B cell (primary cell): ENCODE data around the gene EMP2. TPM values are rescaled to one million over a fixed set of nuclear protein-coding genes. Genes with fewer than 3 reads are reported as not detected.

Experiments used
- ATAC-seq: fragments of 200-7000 bp; cut with Tn5 transposase; one replicate; pipeline ENCODE4 v1.10.0; 2021; ENCODE audit warnings: low read depth, mild to moderate bottlenecking, moderate number of reproducible peaks, moderate library complexity
- CTCF ChIA-PET: fragments of 350-600 bp; sonication (Branson Sonifier 250); formaldehyde crosslinking; loops from one replicate; lab custom pipeline; 2021; ENCODE audit warnings: antibody characterized with exemption, inconsistent platforms; lab: Charles Lee
- POLR2A ChIA-PET: fragments of 350-600 bp; sonication (Branson Sonifier 250); formaldehyde crosslinking; loops from one replicate; lab custom pipeline; 2021; ENCODE audit warnings: antibody characterized with exemption; lab: Charles Lee
- DNase-seq: peaks from one replicate; pipeline ENCODE4 v3.0.0; 2013
- H2AFZ ChIP-seq: 2 replicates; pipeline ENCODE4 v1.6.1; 2012; ENCODE audit warnings: mild to moderate bottlenecking, low read depth, low read length; ENCODE audit not compliant: insufficient read depth, poor library complexity, severe bottlenecking
- H3K27ac ChIP-seq, 2 donors: 1 replicate in 1 of 2; 2 replicates in 1 of 2; pipeline ENCODE4 v1.5.1; 2012 to 2013; ENCODE audit warnings: low read length in 2 of 2, mild to moderate bottlenecking in 2 of 2, moderate library complexity in 1 of 2
- H3K27me3 ChIP-seq, 4 experiments: fragments of 200-600 bp in 1 of 4; sonication (generic) in 1 of 4; replicated peaks in 1 of 4; 1 replicate in 2 of 4; 2 replicates in 2 of 4; pipeline versions ENCODE4 v1.6.1 to v1.7.0; 2013 to 2016; ENCODE audit warnings: low read length in 3 of 4, mild to moderate bottlenecking in 2 of 4, mixed read lengths in 1 of 4, moderate library complexity in 1 of 4; ENCODE audit not compliant: insufficient read depth in 4 of 4, control insufficient read depth in 3 of 4; ENCODE audit errors: control extremely low read depth in 1 of 4
- H3K36me3 ChIP-seq, 2 experiments: replicated peaks in 1 of 2; 1 replicate in 1 of 2; 2 replicates in 1 of 2; pipeline versions ENCODE4 v1.6.1 to v1.7.1; 2013; ENCODE audit warnings: low read length in 1 of 2; ENCODE audit not compliant: insufficient read depth in 2 of 2, control insufficient read depth in 1 of 2; ENCODE audit errors: control extremely low read depth in 1 of 2, extremely low read depth in 1 of 2
- H3K4me1 ChIP-seq, 2 donors: fragments of 200-600 bp in 1 of 2; sonication (generic) in 1 of 2; 1 replicate in 1 of 2; 2 replicates in 1 of 2; pipeline versions ENCODE4 v1.5.1 to v1.6.1; 2013 to 2017; ENCODE audit warnings: low read length in 2 of 2; ENCODE audit not compliant: control insufficient read depth in 2 of 2, insufficient read depth in 2 of 2
- H3K4me2 ChIP-seq: replicated peaks from 2 replicates; pipeline ENCODE3; 2012; ENCODE audit warnings: mild to moderate bottlenecking, low read depth, low read length; ENCODE audit not compliant: poor library complexity, severe bottlenecking
- H3K4me3 ChIP-seq, 5 experiments: fragments of 200-600 bp in 1 of 5; sonication (generic) in 1 of 5; 1 replicate in 3 of 5; 2 replicates in 2 of 5; pipeline versions ENCODE4 v1.5.1 to v1.7.0; 2011 to 2016; ENCODE audit warnings: low read length in 4 of 5, mild to moderate bottlenecking in 4 of 5, low read depth in 2 of 5, control low read depth in 1 of 5, moderate library complexity in 1 of 5; ENCODE audit not compliant: insufficient read depth in 1 of 5; ENCODE audit errors: control extremely low read depth in 1 of 5, extremely low read depth in 1 of 5
- H3K79me2 ChIP-seq: fragments of 200-600 bp; sonication (generic); one replicate; pipeline ENCODE4 v1.6.0; 2016; ENCODE audit warnings: low read length; ENCODE audit not compliant: control insufficient read depth, insufficient read depth
- H3K9ac ChIP-seq: fragments of 200-600 bp; sonication (generic); 2 replicates; pipeline ENCODE4 v1.6.1; 2017; ENCODE audit warnings: mild to moderate bottlenecking, low read length, moderate library complexity
- H3K9me3 ChIP-seq, 3 donors: one replicate each; pipeline versions ENCODE4 v1.6.1 to v1.7.1; 2013; ENCODE audit warnings: low read length in 2 of 3; ENCODE audit not compliant: control insufficient read depth in 2 of 3, insufficient read depth in 1 of 3; ENCODE audit errors: control extremely low read depth in 1 of 3
- H4K20me1 ChIP-seq: 2 replicates; pipeline ENCODE4 v1.6.0; 2012; ENCODE audit warnings: mild to moderate bottlenecking, low read length; ENCODE audit not compliant: insufficient read depth, control insufficient read depth, poor library complexity, severe bottlenecking
- H3K27ac Mint-ChIP-seq: one replicate; pipeline ENCODE4 v1.8.0; 2021; ENCODE audit warnings: mixed read lengths
- H3K27me3 Mint-ChIP-seq: one replicate; pipeline ENCODE4 v1.8.0; 2021; ENCODE audit warnings: mixed read lengths
- H3K4me1 Mint-ChIP-seq: one replicate; pipeline ENCODE4 v1.8.0; 2021; ENCODE audit warnings: mixed read lengths
- H3K4me3 Mint-ChIP-seq: one replicate; pipeline ENCODE4 v1.8.0; 2021; ENCODE audit warnings: mixed read lengths
- H3K9me3 Mint-ChIP-seq: one replicate; pipeline ENCODE4 v1.8.0; 2022; ENCODE audit warnings: mixed read lengths; ENCODE audit not compliant: insufficient read depth
- EZH2 ChIP-seq: IDR thresholded peaks from 2 replicates; pipeline ENCODE4 v1.6.1; 2012; ENCODE audit warnings: borderline replicate concordance, low read depth, mild to moderate bottlenecking, moderate library complexity, low read length; ENCODE audit not compliant: insufficient read depth, poor library complexity, severe bottlenecking
- WGBS: methylation state at CpG from one replicate; pipeline ENCODE4 v1.1.5; 2013; ENCODE audit warnings: missing lambda C conversion rate; ENCODE audit not compliant: insufficient coverage; 5-methylcytosine and 5-hydroxymethylcytosine counted together
- intact Hi-C: fragments of 100-400 bp; cut with micrococcal nuclease; formaldehyde crosslinking; loops from one replicate; pipeline ENCODE4 v1.10.0; 2022
- polyA plus RNA-seq: library from polyadenylated mRNA; depleted of rRNA; stranded (reverse); fragments of >200 nt; gene quantifications from 2 replicates; pipeline ENCODE4 v1.2.3, GENCODE V29; 2012
- total RNA-seq, 2 donors: library from RNA; stranded (reverse); fragments of 120-200 nt in 1 of 2; gene quantifications; 1 replicate in 1 of 2; 2 replicates in 1 of 2; pipeline versions ENCODE4 v1.2.3 to v1.2.4, GENCODE V29; 2013 to 2022
- TF ChIP-seq, protein P1 (sequence below): fragments of 200-600 bp; IDR thresholded peaks from one replicate; pipeline ENCODE4 v1.8.0; 2022; ENCODE audit warnings: antibody characterized with exemption, mild to moderate bottlenecking

The EMP2 gene
- total and polyA plus RNA-seq, 2 donors (not counting 1 experiment from before 2014, with no cell fraction given) = 0.01 TPM; not detected in 1

DNA sequence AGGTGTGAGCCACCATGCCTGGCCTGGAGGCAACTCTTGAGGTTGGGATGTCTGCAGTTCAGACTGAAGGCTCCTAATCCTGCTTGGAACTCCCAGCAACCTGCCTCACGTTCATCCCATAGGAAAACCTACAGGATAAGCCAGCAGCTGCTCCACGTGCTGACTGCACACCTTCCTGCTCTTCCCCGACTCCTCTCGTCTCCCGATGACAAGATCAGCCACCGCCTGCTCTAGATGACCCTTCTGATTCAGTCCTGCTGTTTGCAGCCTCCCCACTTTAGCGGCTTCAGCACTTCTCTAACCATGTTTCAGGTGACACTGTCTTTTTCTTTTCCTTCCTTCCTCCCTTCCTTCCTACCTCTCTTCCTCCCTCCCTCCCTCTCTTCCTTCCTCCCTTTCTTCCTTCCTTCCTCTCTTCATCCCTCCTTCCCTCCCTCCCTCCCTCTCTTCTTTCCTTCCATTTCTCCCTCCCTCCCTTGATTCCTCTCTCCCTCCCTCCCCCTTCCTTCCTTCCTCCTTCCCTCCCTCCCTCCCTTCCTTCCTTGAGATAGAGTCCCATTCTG lies 61.8 kb downstream of the EMP2 start:
- CTCF ChIA-PET = interaction anchor here (1.9 to 7.4 kb wide), 3 partner anchors 219 to 397 kb away, joined by 6 to 203 read pairs (median 99); no protein-coding TSS in a partner anchor

GRCh38 chr16:10517868-10518267 lies 62.5 kb downstream of the EMP2 start:
- ChIA-PET POLR2A (interaction anchor here (0.5 kb wide), 1 partner anchor 221 kb away, joined by 3 read pairs; no protein-coding TSS in a partner anchor), CTCF (interaction anchor here (1.7 to 7.4 kb wide), 5 partner anchors 7 to 398 kb away, joined by 4 to 203 read pairs (median 38); no protein-coding TSS in a partner anchor)
- Histone ChIP-seq H3K9ac (no peak overlapping the region), H3K4me1 (peaks cover 8 to 11% of the 10 kb centered on the region in 2 donors), H4K20me1 (no peaks in the 10 kb centered on the region), H3K27ac (no peak overlapping the region), H3K9me3 (peaks cover 0 to 7% (median 0%) of the 10 kb centered on the region in 3 donors), H3K4me3 (no peak overlapping the region), H3K27me3 (no peaks in the 10 kb centered on the region), H3K4me2 (no peak overlapping the region), H2AFZ (no peak overlapping the region), H3K79me2 (no peaks in the 10 kb centered on the region), H3K36me3 (no peaks in the 10 kb centered on the region)
- ATAC-seq (no peak), DNase-seq (no peak)
- intact Hi-C loops = no loop called here
- Mint-ChIP-seq H3K9me3 (no peaks in the 10 kb centered on the region), H3K27me3 (no peaks in the 10 kb centered on the region), H3K4me3 (no peak overlapping the region), H3K4me1 (peaks cover 12% of the 10 kb centered on the region), H3K27ac (no peak overlapping the region)
- no peak for TF ChIP-seq EZH2
- TF ChIP-seq, protein P1, sequence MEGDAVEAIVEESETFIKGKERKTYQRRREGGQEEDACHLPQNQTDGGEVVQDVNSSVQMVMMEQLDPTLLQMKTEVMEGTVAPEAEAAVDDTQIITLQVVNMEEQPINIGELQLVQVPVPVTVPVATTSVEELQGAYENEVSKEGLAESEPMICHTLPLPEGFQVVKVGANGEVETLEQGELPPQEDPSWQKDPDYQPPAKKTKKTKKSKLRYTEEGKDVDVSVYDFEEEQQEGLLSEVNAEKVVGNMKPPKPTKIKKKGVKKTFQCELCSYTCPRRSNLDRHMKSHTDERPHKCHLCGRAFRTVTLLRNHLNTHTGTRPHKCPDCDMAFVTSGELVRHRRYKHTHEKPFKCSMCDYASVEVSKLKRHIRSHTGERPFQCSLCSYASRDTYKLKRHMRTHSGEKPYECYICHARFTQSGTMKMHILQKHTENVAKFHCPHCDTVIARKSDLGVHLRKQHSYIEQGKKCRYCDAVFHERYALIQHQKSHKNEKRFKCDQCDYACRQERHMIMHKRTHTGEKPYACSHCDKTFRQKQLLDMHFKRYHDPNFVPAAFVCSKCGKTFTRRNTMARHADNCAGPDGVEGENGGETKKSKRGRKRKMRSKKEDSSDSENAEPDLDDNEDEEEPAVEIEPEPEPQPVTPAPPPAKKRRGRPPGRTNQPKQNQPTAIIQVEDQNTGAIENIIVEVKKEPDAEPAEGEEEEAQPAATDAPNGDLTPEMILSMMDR = no peak
- 89% methylated on average over 5 of the region's 5 CpGs for WGBS

More for the DNA sequence above, 61.8 kb downstream of the EMP2 start:
- Mint-ChIP-seq H3K4me1 (peaks cover 12% of the 10 kb centered on the region), H3K9me3 (no peaks in the 10 kb centered on the region), H3K27ac (no peak overlapping the region), H3K27me3 (no peaks in the 10 kb centered on the region), H3K4me3 (no peak overlapping the region)
- no peak overlapping the region for H3K9ac ChIP-seq
- H3K36me3 ChIP-seq = no peaks in the 10 kb centered on the region
- no peak overlapping the region for H2AFZ ChIP-seq
- H4K20me1 ChIP-seq = no peaks in the 10 kb centered on the region
- H3K79me2 ChIP-seq = no peaks in the 10 kb centered on the region
- H3K4me1 ChIP-seq = peaks cover 8 to 11% of the 10 kb centered on the region in 2 donors
- no peak overlapping the region for H3K4me3 ChIP-seq
- peaks cover 0 to 7% (median 0%) of the 10 kb centered on the region in 3 donors for H3K9me3 ChIP-seq
- DNase-seq (no peak), ATAC-seq (no peak)
- no peak overlapping the region for H3K4me2 ChIP-seq
- POLR2A ChIA-PET = interaction anchor here (0.5 kb wide), 1 partner anchor 221 kb away, joined by 3 read pairs; no protein-coding TSS in a partner anchor
- intact Hi-C loops = no loop called here
- TF ChIP-seq, protein P1 = no peak
- no peak for TF ChIP-seq EZH2
- H3K27ac ChIP-seq = no peak overlapping the region
- 94% methylated on average over 7 of the region's 7 CpGs for WGBS
- no peaks in the 10 kb centered on the region for H3K27me3 ChIP-seq
